ENCODE results near the gene CCNJL.

DNA sequence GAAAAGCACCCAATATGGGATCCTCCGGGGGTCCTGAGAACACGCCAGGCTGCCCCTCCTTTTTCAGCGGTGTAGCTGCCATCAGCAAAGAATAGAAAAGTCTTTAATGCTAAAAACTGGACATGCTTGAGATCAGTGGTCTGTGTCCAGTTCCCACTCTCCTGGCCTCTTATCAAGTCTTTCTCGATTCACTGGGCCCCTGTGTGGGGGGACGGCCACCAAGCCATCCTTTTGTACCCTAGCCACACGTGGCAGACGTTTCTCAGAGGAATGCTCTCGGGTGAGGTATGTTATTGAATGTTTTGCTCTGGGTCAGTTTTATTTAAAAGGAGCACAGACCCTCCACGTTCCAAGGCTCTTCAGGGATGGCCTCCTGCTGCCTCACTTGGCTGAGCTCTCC is 59.4 kb downstream of the CCNJL start:
- TF ChIP-seq CTCF (IDR thresholded peaks at IDR 0.05) (no peak), ZFX (IDR thresholded peaks at IDR 0.05; ENCODE audit: borderline replicate concordance) (no peak)

Data from 22Rv1 (cell line).